Body of pancreas (tissue), 4 donors: ENCODE results near the gene CMSS1.

Experiments
- CTCF ChIP-seq, 7 experiments: fragments of 450-650 bp in 4 of 7; fragments of 200-600 bp in 3 of 7; sonication (generic) in 3 of 7; IDR thresholded peaks; one replicate each; pipeline ENCODE4 v1.5.1; 2016 to 2019; ENCODE audit warnings: antibody characterized with exemption in 7 of 7
- POLR2A ChIP-seq, 3 donors: fragments of 450-650 bp; IDR thresholded peaks; one replicate each; pipeline ENCODE4 v1.6.1; 2016; ENCODE audit warnings: antibody characterized with exemption in 3 of 3, mild to moderate bottlenecking in 2 of 3

- TF ChIP-seq CTCF (IDR thresholded peaks at IDR 0.05) (no peak), POLR2A (IDR thresholded peaks at IDR 0.05) (no peak)
Measured at GRCh38 chr3:100158918-100159330, 341.3 kb downstream of the CMSS1 start.
